GM04504 (cell line): ENCODE data around the gene CDC42.
"Not testable (repeated sequence)": the region's sequence is repeated elsewhere in the genome, so short reads cannot be mapped to it uniquely, and the experiment has no call there.

ENCODE experiments used
- DNase-seq: peaks from one replicate; pipeline ENCODE4 v3.0.0-alpha.2; 2012; ENCODE audit warnings: low read depth

CDC42 gene

GRCh38 chr1:22052115-22053016 is at the start of gene CDC42:
CDC42 (plus strand) TSS chr1:22052709; CDS start chr1:22078479, 25,770 bp downstream.
- DNase-seq: peak; percentile 88

- DNase-seq: not testable (repeated sequence)
These were observed 49.6 kb upstream of the CDC42 start for GRCh38 chr1:22002875-22003274.

DNA sequence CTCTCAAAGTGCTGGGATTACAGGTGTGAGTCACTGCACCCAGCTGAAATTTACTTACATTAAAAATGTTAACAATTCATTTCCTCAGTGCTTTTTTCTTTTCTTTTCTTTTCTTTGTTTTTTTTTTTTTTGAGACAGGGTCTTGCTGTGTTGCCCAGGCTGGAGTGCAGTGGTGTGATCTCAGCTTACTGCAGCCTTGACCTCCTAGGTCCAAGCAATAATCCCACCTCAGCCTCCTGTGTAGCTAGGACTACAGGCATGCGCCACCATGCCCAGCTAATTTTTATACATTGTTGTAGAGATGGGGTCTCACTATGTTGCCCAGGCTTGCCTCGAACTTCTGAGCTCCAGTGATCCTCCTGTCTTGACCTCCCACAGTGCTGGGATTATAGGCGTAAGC is 48.5 kb upstream of the CDC42 start:
- DNase-seq: not testable (repeated sequence)

DNA sequence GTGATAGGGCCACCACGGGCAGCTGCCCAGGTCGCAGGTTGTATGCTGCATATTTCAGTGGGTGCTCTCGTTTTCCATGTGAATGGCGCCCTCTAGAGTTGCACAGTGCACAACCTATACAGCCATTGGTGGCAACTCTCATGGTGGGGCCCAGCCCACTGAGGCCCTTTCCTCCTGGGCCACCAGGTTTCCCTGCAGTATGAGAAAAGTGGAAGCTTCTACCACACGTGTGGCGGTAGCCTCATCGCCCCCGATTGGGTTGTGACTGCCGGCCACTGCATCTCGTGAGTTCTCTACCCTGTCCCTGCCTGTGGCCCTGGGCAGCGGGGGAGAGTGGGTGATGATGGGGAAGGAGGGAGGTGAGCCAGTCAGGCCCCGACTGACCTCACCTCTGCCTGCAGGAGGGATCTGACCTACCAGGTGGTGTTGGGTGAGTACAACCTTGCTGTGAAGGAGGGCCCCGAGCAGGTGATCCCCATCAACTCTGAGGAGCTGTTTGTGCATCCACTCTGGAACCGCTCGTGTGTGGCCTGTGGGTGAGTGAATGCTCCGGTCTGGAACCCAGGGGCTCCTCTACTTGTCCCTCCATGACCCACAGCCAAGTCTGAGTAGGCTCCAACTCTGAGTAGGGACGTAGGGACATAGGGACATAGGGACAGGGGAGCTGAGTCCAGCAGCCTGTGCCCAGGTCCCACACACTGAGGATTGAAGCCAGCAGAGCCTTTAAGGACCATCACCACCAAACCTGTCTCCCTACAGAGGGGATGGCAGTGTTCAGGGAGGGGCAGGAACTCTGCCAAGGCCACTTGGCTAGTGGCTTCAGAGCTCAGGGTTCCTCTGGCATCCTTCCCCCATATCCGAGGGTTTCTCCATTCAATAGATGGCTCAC is 47.0 kb upstream of the CDC42 start:
- not testable (repeated sequence) for DNase-seq

GRCh38 chr1:22006736-22007135 is 45.8 kb upstream of the CDC42 start:
- DNase-seq: not testable (repeated sequence)

DNA sequence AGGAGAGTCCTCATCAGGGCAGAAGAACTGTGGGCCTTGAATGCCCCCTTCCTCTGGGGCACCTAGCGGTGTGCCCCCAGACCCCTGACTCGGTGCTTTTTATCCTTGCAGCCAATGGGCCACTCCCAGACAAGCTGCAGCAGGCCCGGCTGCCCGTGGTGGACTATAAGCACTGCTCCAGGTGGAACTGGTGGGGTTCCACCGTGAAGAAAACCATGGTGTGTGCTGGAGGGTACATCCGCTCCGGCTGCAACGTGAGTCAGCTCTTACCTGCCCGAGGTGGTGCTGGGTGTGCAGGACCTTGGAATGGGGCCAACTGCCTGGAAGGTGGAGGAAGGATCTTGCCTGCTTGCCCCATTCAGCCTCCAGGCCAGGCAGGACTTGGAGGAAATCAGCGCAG is 45.2 kb upstream of the CDC42 start:
- DNase-seq: not testable (repeated sequence)

- DNase-seq: not testable (repeated sequence)
These were observed 42.9 kb upstream of the CDC42 start for GRCh38 chr1:22009566-22009965.

DNA sequence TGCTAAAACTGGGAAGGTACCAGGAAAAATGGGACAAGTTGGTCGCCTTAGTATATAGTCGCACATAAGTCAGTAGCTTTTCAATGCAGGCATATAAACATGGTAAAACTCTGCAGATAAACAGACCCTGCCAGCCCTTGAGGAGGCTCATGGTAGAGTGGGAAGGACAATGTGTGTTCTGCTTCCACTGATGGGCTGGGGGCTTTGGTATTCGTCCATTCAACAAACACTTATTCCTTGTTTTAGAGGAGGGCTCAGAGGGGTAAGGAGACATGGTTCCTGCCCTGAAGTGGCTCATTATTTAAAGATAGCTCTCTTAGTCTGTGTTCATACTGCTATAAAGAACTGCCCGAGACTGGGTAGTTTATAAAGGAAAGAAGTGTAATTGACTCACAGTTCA is 39.8 kb upstream of the CDC42 start:
- DNase-seq: not testable (repeated sequence)

- DNase-seq: not testable (repeated sequence)
These were observed 37.8 kb upstream of the CDC42 start for GRCh38 chr1:22014575-22015206.

GRCh38 chr1:22018583-22019559 is 33.6 kb upstream of the CDC42 start:
- DNase-seq: peak; percentile 87

GRCh38 chr1:22021061-22021460 is 31.4 kb upstream of the CDC42 start:
- DNase-seq: no peak

DNA sequence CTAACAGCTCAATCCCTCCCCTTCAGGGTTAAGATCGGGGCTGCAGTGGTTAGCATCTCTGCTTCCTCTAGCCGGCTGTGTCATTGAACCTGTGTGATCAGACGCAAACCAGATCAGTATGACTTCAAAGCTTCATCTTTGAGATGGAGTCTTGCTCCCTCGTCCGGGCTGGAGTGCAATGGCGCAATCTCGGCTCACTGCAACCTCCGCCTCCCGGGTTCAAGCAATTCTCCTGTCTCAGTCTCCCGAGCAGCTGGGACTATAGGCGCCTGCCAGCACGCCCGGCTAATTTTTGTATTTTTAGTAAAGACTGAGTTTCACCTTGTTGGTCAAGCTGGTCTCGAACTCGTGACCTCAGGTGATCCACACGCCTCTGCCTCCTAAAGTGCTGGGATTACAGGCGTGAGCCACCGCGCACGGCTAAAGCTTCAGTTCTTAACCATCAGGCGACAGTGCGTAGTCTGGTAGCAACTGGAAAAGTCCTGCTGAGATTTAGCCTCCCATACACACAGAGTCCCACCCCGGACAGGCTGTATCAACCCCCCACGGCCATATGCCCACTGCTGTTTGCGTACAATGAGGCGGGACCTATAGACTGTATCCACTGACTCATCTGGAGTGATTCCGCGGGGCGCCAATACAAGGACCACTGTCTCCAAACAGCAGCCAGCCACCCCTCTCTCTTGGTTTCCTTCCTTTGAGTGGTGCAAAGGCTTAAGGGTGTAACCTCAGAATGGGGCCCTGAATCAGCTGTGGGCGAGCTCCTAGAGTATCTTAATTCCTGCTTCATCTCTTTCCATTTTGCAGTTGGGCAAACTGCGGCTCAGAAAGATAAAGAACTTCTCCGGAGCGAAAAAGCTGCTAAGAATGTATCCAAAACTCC is 27.8 kb upstream of the CDC42 start:
- DNase-seq: no peak

- peak; percentile 66 for DNase-seq
These were observed 26.9 kb upstream of the CDC42 start for GRCh38 chr1:22025368-22026155.

- no peak for DNase-seq
These were observed 25.6 kb upstream of the CDC42 start for GRCh38 chr1:22026924-22027289.

GRCh38 chr1:22030057-22030456 is 22.5 kb upstream of the CDC42 start:
- no peak for DNase-seq

- DNase-seq: no peak
These were observed 22.0 kb upstream of the CDC42 start for GRCh38 chr1:22030473-22030872.

DNA sequence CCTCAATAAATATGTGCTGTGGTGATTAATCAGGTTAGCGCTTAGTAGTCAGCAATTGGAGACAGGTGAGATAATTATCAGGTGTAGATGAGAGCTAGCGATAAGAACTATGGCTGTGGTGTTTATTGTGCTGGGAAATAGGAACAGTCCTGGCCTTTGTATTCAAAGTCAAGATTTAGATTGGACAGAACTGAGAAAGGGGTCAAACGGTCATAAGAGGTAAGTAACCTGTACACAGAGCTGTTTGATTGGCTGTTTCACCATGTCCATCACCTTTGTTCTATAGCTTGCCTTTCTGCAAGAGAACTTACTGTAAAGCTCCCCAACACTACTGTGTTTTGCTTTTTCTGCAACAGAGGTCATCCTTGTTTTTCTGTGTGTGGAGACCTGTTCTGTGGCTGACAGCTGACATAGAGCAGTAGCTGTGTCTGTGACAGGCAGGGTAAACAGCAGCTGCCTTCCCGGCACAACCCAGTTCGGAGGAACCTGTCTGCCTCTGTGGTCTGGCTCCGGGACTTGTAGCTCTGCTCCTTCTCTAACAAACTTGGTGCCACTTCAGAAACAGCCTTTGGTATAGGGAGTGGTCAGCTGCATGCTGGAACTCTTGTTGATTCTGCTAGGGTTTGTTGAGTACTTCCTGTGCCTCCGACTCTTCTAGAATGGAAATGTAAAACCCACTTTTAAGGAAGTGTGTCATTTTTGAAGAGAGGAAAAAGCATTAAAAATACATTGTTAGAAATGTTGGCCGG is 21.1 kb upstream of the CDC42 start:
- no peak for DNase-seq

- DNase-seq: not testable (repeated sequence)
These were observed 17.7 kb upstream of the CDC42 start for GRCh38 chr1:22034834-22035233.

DNA sequence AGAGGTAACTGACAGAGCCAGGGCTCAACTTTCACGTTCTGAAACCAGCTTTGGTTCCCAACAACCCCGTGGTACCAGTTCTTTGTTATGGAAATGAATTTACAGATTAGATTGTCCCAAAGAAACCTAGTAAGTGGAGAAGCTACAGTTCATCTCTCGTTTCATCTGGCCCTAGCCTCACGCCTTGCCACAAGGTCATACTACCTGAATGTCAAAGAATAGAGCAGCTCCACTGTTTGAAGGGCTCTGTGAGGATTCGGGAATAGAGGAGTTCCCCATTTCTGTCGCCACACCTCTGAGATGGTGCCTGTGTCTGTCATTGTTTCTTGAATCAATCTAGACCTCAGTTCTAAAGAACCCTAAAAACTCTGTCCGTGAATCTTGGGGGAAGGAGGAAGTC is 15.0 kb upstream of the CDC42 start:
- no peak for DNase-seq
